ENCODE data around the gene EGF.

Gene EGF

GRCh38 chr4:110042545-110043517 lies 130.1 kb downstream of the EGF start:
- DNase-seq: no peak

- no peak for DNase-seq
These were observed 133.9 kb downstream of the EGF start for GRCh38 chr4:110046588-110047049.

GRCh38 chr4:110049951-110050925 lies 137.6 kb downstream of the EGF start:
- peak; percentile 77 for DNase-seq

- peak; percentile 58 for DNase-seq
These were observed 142.6 kb downstream of the EGF start for GRCh38 chr4:110055158-110055768.

- DNase-seq: no peak
These were observed 146.0 kb downstream of the EGF start for GRCh38 chr4:110058677-110059076.

GRCh38 chr4:110059556-110060191 lies 147.0 kb downstream of the EGF start:
- no peak for DNase-seq

- DNase-seq: no peak
These were observed 148.4 kb downstream of the EGF start for GRCh38 chr4:110061076-110061475.

Data from midbrain (tissue), 1 donor.